Inflammatory macrophage treated with lipopolysaccharide for 1 hour (primary cell): ENCODE data around the gene CHRM4.
A peak's percentile ranks its signal among the peaks of the same experiment; 100 is the strongest.
"Not testable (repeated sequence)": the region's sequence is repeated elsewhere in the genome, so short reads cannot be mapped to it uniquely, and the experiment has no call there.

Experiments used
- DNase-seq, 2 donors: peaks; one replicate each; pipeline ENCODE4 v3.0.0-alpha.2; 2020 to 2022

Gene CHRM4

GRCh38 chr11:46381819-46382645, 9.5 kb downstream of the CHRM4 start:
- DNase-seq = no peak

- no peak for DNase-seq
Measured at GRCh38 chr11:46381048-46381818, 10.3 kb downstream of the CHRM4 start, which contains the start of gene MDK. MDK (plus strand) TSS chr11:46381669; CDS start chr11:46382058, 389 bp downstream.

GRCh38 chr11:46380340-46381047, 11.1 kb downstream of the CHRM4 start:
- DNase-seq = peak; percentile 68 to 71

- not testable (repeated sequence) for DNase-seq
Measured at GRCh38 chr11:46379482-46380293, 11.9 kb downstream of the CHRM4 start.

- DNase-seq = no peak
Measured at GRCh38 chr11:46378811-46379481, 12.6 kb downstream of the CHRM4 start.

GRCh38 chr11:46378296-46378695, 13.3 kb downstream of the CHRM4 start:
- DNase-seq = no peak

- DNase-seq = no peak
Measured at GRCh38 chr11:46377831-46378230, 13.7 kb downstream of the CHRM4 start.

- no peak for DNase-seq
Measured at GRCh38 chr11:46377290-46377689, 14.3 kb downstream of the CHRM4 start.

- no peak for DNase-seq
Measured at GRCh38 chr11:46376258-46377050, 15.1 kb downstream of the CHRM4 start.

- no peak for DNase-seq
Measured at GRCh38 chr11:46375392-46376101, 16.0 kb downstream of the CHRM4 start.

GRCh38 chr11:46374815-46375214, 16.8 kb downstream of the CHRM4 start:
- no peak for DNase-seq

- DNase-seq = no peak
Measured at GRCh38 chr11:46373787-46374740, 17.5 kb downstream of the CHRM4 start.

- not testable (repeated sequence) for DNase-seq
Measured at GRCh38 chr11:46372501-46372900, 19.1 kb downstream of the CHRM4 start.

- DNase-seq = no peak
Measured at GRCh38 chr11:46372086-46372485, 19.5 kb downstream of the CHRM4 start.

GRCh38 chr11:46371262-46371661, 20.3 kb downstream of the CHRM4 start:
- not testable (repeated sequence) for DNase-seq

- no peak for DNase-seq
Measured at GRCh38 chr11:46370253-46370652, 21.3 kb downstream of the CHRM4 start.

- DNase-seq = peak in 1 of 2 donors; percentile 69
Measured at GRCh38 chr11:46369458-46370152, 22.0 kb downstream of the CHRM4 start.

GRCh38 chr11:46367916-46368267, 23.7 kb downstream of the CHRM4 start:
- no peak for DNase-seq
